Lung (tissue), 12 donors: Measurements from ENCODE around the gene KRR1. TPM values are rescaled to one million over a fixed set of nuclear protein-coding genes. Genes with fewer than 3 reads are reported as not detected.

Source experiments
- ATAC-seq: fragments of 200-7000 bp; cut with Tn5 transposase; one replicate; pipeline ENCODE4 v1.9.1; 2020; ENCODE audit warnings: moderate number of reproducible peaks; ENCODE audit not compliant: insufficient read depth, low FRiP score
- DNase-seq, 3 donors: peaks; one replicate each; pipeline ENCODE4 v3.0.0-alpha.2; 2013 to 2017
- H3K27ac ChIP-seq, 2 donors: one replicate each; pipeline ENCODE4 v1.5.1; 2013; ENCODE audit warnings: mild to moderate bottlenecking in 2 of 2, moderate library complexity in 2 of 2, control low read depth in 1 of 2, inconsistent platforms in 1 of 2, low read depth in 1 of 2, low read length in 1 of 2
- H3K27me3 ChIP-seq, 3 donors: one replicate each; pipeline ENCODE4 v1.5.1; 2013; ENCODE audit warnings: low read length in 2 of 3; ENCODE audit not compliant: control insufficient read depth in 3 of 3, insufficient read depth in 3 of 3
- H3K36me3 ChIP-seq, 4 donors: one replicate each; pipeline ENCODE4 v1.5.1; 2013; ENCODE audit warnings: low read length in 4 of 4, mild to moderate bottlenecking in 1 of 4, moderate library complexity in 1 of 4; ENCODE audit not compliant: control insufficient read depth in 4 of 4, insufficient read depth in 4 of 4
- H3K4me1 ChIP-seq, 5 donors: one replicate each; pipeline ENCODE4 v1.5.1; 2013; ENCODE audit warnings: low read length in 5 of 5, mild to moderate bottlenecking in 2 of 5, moderate library complexity in 1 of 5; ENCODE audit not compliant: control insufficient read depth in 5 of 5, insufficient read depth in 5 of 5
- H3K4me3 ChIP-seq: one replicate; pipeline ENCODE4 v1.5.1; 2013; ENCODE audit warnings: mild to moderate bottlenecking, control low read depth, moderate library complexity
- H3K9ac ChIP-seq, 2 donors: one replicate each; pipeline ENCODE4 v1.5.1; 2013; ENCODE audit warnings: low read length in 2 of 2, control low read depth in 1 of 2; ENCODE audit not compliant: insufficient read depth in 1 of 2
- H3K9me3 ChIP-seq, 4 donors: one replicate each; pipeline ENCODE4 v1.5.1; 2013; ENCODE audit warnings: low read length in 3 of 4, mild to moderate bottlenecking in 1 of 4, moderate library complexity in 1 of 4; ENCODE audit not compliant: control insufficient read depth in 4 of 4, insufficient read depth in 3 of 4
- CTCF ChIP-seq: IDR thresholded peaks from 2 replicates; pipeline ENCODE4 v1.5.1; 2012; ENCODE audit warnings: mild to moderate bottlenecking; ENCODE audit errors: control extremely low read depth, extremely low read depth
- WGBS, 2 donors: extraction: QIAGEN DNeasy Blood & Tissue Kit; methylation state at CpG; one replicate each; pipeline ENCODE4 v1.1.7; 2013; 5-methylcytosine and 5-hydroxymethylcytosine counted together
- polyA plus RNA-seq, 2 donors: library from polyadenylated mRNA; stranded (reverse); fragments of 200-250 nt; gene quantifications; one replicate each; pipeline ENCODE4 v1.2.1, GENCODE V29; 2013
- total RNA-seq, 2 donors: library from RNA; depleted of rRNA in 1 of 2; stranded (reverse); fragments of >200 nt in 1 of 2; gene quantifications; one replicate each; pipeline ENCODE4 v1.2.1, GENCODE V29; 2014 to 2021
- donor health status: control.
- donor health status: control.
- donor health status: Bipolar disorder and iron deficiency.
- donor health status: healthy.
- donor health status: DM: yes; HTN: yes; CAD: no.

KRR1 gene
- total and polyA plus RNA-seq, 4 donors, result 19.9 to 62.5 (median 29.9) TPM

- ATAC-seq, result no peak
- H3K36me3 ChIP-seq, result no peaks in the 10 kb centered on the region
Measured at GRCh38 chr12:75455839-75456238, 55.6 kb downstream of the KRR1 start.

DNA sequence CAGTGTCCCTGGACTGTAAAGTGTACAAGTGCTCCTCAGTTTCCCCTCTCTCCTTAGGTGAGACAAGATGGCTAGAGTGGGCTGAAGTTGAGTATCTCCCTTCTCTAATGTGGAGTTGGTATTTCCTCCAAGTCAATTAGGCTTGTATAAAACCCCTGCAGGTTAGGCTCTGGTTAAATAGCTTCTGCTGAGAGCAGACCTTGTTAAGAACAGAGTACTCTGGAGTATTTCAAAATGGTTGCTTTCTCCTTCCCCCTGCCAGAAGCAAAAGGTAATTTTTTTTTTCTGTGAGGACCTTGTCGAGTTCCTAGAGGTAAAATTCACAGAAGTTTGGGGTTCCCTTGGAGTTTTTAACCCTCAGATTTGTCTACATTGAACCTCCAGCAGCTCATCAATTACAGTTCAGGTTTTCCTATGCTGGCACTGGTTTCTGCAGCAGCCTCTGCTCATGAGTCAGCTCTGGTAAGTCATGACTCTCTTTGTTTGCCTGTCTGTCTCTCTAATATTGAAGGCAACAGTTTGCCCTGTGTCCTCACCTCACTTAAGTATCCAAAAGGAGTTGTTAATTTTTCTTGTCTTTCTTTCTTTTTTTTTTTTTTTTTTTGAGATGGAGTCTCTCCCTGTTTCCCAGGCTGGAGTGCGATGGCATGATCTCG, 58.6 kb downstream of the KRR1 start:
- H3K4me1 ChIP-seq, result no peaks in the 10 kb centered on the region
- H3K9me3 ChIP-seq, result peaks cover 0 to 2% (median 0%) of the 10 kb centered on the region in 4 donors
- ATAC-seq, result no peak
- H3K4me3 ChIP-seq, result no peak overlapping the region
- TF ChIP-seq CTCF, result no peak
- H3K9ac ChIP-seq, result no peak overlapping the region
- no peaks in the 10 kb centered on the region for H3K36me3 ChIP-seq
- DNase-seq, result no peak
- WGBS, 2 donors, result 89 to 93% methylated on average over 3 of the region's 3 CpGs
- H3K27ac ChIP-seq, result no peak overlapping the region
- no peaks in the 10 kb centered on the region for H3K27me3 ChIP-seq

More at GRCh38 chr12:75455839-75456238, 55.6 kb downstream of the KRR1 start:
- WGBS, 2 donors, result 80 to 83% methylated on average over 5 of the region's 5 CpGs
- DNase-seq, result no peak
- no peak overlapping the region for H3K27ac ChIP-seq
- no peak overlapping the region for H3K4me3 ChIP-seq
- H3K27me3 ChIP-seq, result no peaks in the 10 kb centered on the region
- TF ChIP-seq CTCF, result no peak
- H3K9me3 ChIP-seq, result peaks cover 0 to 9% (median 3%) of the 10 kb centered on the region in 4 donors
- no peaks in the 10 kb centered on the region for H3K4me1 ChIP-seq
- no peak overlapping the region for H3K9ac ChIP-seq

DNA sequence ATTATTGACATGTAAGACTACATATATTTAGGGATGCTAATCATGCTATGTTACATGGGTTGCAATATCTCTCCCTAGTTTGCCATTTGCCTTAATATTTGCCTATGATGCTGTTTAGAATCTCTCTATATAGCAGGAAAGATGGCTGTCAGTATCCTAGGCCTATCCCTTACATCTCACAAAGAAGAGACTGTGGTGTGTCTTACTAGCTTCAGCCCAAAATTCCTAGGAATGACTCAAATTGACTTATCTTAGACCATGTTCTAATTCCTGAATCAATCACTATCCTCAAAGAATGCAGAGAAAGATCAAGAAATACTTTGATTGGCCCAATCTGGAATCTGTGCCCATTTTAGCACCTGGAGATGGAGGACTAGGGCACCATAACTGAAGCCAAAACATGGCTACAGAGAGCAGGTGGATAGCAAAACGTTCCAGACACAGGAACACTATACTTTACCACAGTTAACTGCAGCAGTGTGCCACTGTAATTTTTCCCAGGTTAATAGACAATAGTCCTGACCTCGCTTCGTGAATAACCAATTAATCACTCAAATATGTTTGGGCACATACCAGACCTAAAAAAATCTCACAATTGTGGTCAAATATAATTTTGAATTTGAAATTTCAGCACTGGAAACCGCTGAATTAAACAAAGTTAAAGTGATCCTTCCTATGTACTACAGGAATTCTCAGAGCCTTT, 63.6 kb downstream of the KRR1 start:
- H3K36me3 ChIP-seq, result no peaks in the 10 kb centered on the region
- WGBS, 2 donors, result 74 to 84% methylated on average over 4 of the region's 4 CpGs
- H3K4me1 ChIP-seq, result no peaks in the 10 kb centered on the region
- no peak for TF ChIP-seq CTCF
- no peak for DNase-seq
- no peak overlapping the region for H3K27ac ChIP-seq
- ATAC-seq, result no peak
- H3K9me3 ChIP-seq, result no peaks in the 10 kb centered on the region
- H3K27me3 ChIP-seq, result no peaks in the 10 kb centered on the region
- H3K9ac ChIP-seq, result no peak overlapping the region
- no peak overlapping the region for H3K4me3 ChIP-seq
